Subcutaneous preadipocyte (primary cell): ENCODE measurements around the gene FNDC7. TPM values are rescaled to one million over a fixed set of nuclear protein-coding genes. Genes with fewer than 3 reads are reported as not detected.

Experiments used
- total RNA-seq: library from RNA; depleted of rRNA; stranded (reverse); fragments of >200 nt; gene quantifications from 2 replicates; pipeline ENCODE4 v1.2.3, GENCODE V29; 2012

The FNDC7 gene
- total RNA-seq, result not detected in 2 replicates

DNA sequence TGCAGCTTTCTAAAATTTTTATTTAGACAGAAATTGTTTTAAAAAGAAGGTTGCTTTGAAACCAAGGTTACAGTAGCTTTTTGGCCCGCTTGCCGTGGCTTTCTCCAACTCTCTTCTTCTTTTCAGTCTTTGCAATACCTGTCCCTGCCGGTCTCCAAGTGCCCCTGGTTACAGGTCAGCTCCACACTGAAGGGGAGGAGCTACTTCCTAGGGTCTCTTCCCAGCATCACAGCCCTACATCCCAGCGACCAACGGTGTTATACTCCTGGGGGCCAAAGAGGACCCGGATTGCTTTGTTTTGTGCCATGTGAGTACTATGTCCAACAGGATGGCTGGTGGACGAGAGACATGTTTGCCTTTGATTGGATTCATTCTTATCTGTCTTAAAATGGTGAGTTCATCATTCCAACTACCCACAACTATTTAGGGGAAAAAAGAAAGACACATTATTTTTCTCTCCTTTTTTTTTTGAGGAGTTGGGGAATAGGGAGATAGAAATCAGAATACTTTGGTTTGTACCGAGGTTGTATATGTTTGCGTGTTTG, at the start of gene FNDC7:
FNDC7 (plus strand) TSS at position 303 of the 545 bp plus-strand sequence; CDS start at position 329, 26 bp downstream.

DNA sequence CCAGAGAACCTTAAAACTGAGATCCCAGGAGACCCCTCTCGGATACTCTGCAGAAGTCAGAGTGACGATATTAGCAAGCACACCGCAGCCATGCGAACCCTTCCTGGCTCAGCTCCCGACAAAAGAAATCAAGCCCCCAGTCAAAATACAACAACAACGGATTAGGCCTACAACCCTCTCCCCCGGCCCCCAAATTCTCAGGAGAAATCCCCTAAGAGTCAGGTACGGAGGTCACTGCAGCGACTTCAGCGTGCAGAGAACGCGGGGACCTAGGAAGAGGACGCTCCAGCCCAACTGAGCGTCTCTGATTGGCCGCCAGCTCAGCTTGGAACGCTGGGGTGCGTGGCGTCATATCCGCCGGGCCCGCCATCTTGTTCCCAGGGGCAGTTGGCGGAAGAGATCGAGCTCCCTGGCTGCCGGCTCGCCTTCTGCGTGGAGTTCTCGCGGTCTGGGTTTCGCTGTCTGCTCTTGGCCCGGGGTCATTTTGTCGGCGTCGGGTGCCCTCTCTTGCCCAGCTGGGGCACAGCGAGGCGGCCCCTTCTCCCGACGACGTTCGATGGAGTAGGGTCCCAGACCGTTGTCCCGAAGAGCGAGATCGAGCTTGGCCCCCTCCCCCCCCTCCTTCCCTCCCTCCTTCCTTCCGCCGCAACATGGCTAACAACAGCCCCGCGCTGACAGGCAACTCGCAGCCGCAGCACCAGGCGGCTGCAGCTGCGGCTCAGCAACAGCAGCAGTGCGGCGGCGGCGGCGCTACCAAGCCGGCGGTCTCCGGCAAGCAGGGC, 20.6 kb upstream of the FNDC7 start, which contains the start of gene PRPF38B:
PRPF38B (plus strand) TSS at position 369 of the 782 bp plus-strand sequence; CDS start at position 651, 282 bp downstream.

GRCh38 chr1:108746382-108747170, 33.9 kb downstream of the FNDC7 start, which contains the start of gene STXBP3:
Gene STXBP3 (plus strand): TSS chr1:108746674. CDS start chr1:108746738, 64 bp downstream.

Other genes starting within 250 kb of the FNDC7 start
- gene EEIG2, start 152.8 kb upstream of the FNDC7 start, total RNA-seq, result 10.7 and 17.8 TPM in 2 replicates
- 2.0 and 2.6 TPM in 2 replicates for gene HENMT1, start 51.8 kb upstream of the FNDC7 start, total RNA-seq
- gene PRPF38B, start 20.6 kb upstream of the FNDC7 start, total RNA-seq, result 12.9 and 20.3 TPM in 2 replicates
- 34.2 and 38.1 TPM in 2 replicates for gene STXBP3, start 33.8 kb downstream of the FNDC7 start, total RNA-seq
- gene AKNAD1, start 144.2 kb downstream of the FNDC7 start, total RNA-seq, result 0.73 and 1.2 TPM in 2 replicates
- gene GPSM2, start 164.1 kb downstream of the FNDC7 start, total RNA-seq, result 50.3 and 76.4 TPM in 2 replicates